Glutamatergic neuron (in vitro differentiated cells): ENCODE data around the gene HS6ST2. TPM values are rescaled to one million over a fixed set of nuclear protein-coding genes. Genes with fewer than 3 reads are reported as not detected.

Source experiments
- DNase-seq: peaks from one replicate; pipeline ENCODE4 v3.0.0; 2022
- H3K27ac Mint-ChIP-seq: one replicate; pipeline ENCODE4 v1.8.0; 2020; ENCODE audit warnings: mild to moderate bottlenecking, mixed read lengths, inconsistent platforms; ENCODE audit not compliant: unreplicated experiment
- H3K27me3 Mint-ChIP-seq: one replicate; pipeline ENCODE4 v1.8.0; 2020; ENCODE audit warnings: mild to moderate bottlenecking, moderate library complexity, mixed read lengths, inconsistent platforms; ENCODE audit not compliant: unreplicated experiment
- H3K36me3 Mint-ChIP-seq: one replicate; pipeline ENCODE4 v1.8.0; 2020; ENCODE audit warnings: mild to moderate bottlenecking, mixed read lengths, inconsistent platforms; ENCODE audit not compliant: unreplicated experiment
- H3K4me1 Mint-ChIP-seq: one replicate; pipeline ENCODE4 v1.8.0; 2020; ENCODE audit warnings: mild to moderate bottlenecking, low read depth, mixed read lengths, inconsistent platforms; ENCODE audit not compliant: unreplicated experiment
- H3K4me3 Mint-ChIP-seq: one replicate; pipeline ENCODE4 v1.8.0; 2020; ENCODE audit warnings: mild to moderate bottlenecking, mixed read lengths, inconsistent platforms; ENCODE audit not compliant: unreplicated experiment
- H3K9me3 Mint-ChIP-seq: one replicate; pipeline ENCODE4 v1.8.0; 2020; ENCODE audit warnings: mild to moderate bottlenecking, moderate library complexity, mixed read lengths, inconsistent platforms; ENCODE audit not compliant: unreplicated experiment
- CTCF ChIP-seq: fragments of 200-600 bp; sonication (generic); IDR thresholded peaks from one replicate; pipeline ENCODE4 v1.5.0; 2021; ENCODE audit not compliant: partially characterized antibody, unreplicated experiment
- total RNA-seq: library from RNA; stranded (reverse); fragmentation: NEBNext Ultra II Directional; extraction: Animal tissue kit (Norgen Biotek cat#: 25700); gene quantifications from one replicate; pipeline ENCODE4 v1.2.1, GENCODE V29; 2021; ENCODE audit not compliant: unreplicated experiment

HS6ST2 gene
- total RNA-seq, 1 donor from 2014 or later = 2.9 TPM

- DNase-seq = no peak
- H3K36me3 Mint-ChIP-seq = no peaks in the 10 kb centered on the region
- peaks cover 2% of the 10 kb centered on the region for H3K27me3 Mint-ChIP-seq
- no peaks in the 10 kb centered on the region for H3K9me3 Mint-ChIP-seq
- no peak overlapping the region for H3K4me3 Mint-ChIP-seq
- H3K27ac Mint-ChIP-seq = no peak overlapping the region
- H3K4me1 Mint-ChIP-seq = no peaks in the 10 kb centered on the region
- TF ChIP-seq CTCF = peak; percentile 82
Measured at GRCh38 chrX:132740316-132741123, 217.9 kb downstream of the HS6ST2 start.

- no peak overlapping the region for H3K4me3 Mint-ChIP-seq
- no peaks in the 10 kb centered on the region for H3K4me1 Mint-ChIP-seq
- no peaks in the 10 kb centered on the region for H3K9me3 Mint-ChIP-seq
- H3K27ac Mint-ChIP-seq = no peak overlapping the region
- no peak for DNase-seq
- H3K36me3 Mint-ChIP-seq = no peaks in the 10 kb centered on the region
- H3K27me3 Mint-ChIP-seq = peaks cover 2% of the 10 kb centered on the region
- no peak for TF ChIP-seq CTCF
Measured at GRCh38 chrX:132738951-132739350, 219.5 kb downstream of the HS6ST2 start.

DNA sequence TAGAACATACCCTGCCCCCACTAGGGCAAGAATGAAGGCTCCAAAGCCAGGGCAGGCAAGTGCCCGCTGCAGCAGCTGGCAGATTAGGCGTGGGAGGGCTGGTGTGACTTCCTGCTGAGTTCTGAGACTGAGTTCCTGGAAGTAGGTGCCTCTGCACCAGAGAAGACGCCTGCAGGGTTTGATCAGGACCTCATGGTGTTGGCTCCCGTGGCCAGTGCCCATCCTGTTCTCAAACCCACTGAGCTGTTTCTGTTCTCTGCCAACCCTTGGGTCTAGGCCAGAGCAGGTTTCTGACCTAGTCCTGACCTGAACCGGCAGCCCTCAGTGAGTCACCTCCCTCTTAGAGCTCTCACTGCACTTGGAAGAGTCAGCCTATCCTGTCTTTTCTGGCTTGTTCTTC is 220.7 kb downstream of the HS6ST2 start:
- no peaks in the 10 kb centered on the region for H3K36me3 Mint-ChIP-seq
- H3K27ac Mint-ChIP-seq = no peak overlapping the region
- TF ChIP-seq CTCF = no peak
- no peak for DNase-seq
- H3K9me3 Mint-ChIP-seq = no peaks in the 10 kb centered on the region
- H3K4me1 Mint-ChIP-seq = no peaks in the 10 kb centered on the region
- no peak overlapping the region for H3K4me3 Mint-ChIP-seq
- H3K27me3 Mint-ChIP-seq = peaks cover 2% of the 10 kb centered on the region

- H3K4me1 Mint-ChIP-seq = no peaks in the 10 kb centered on the region
- H3K27ac Mint-ChIP-seq = no peak overlapping the region
- no peaks in the 10 kb centered on the region for H3K36me3 Mint-ChIP-seq
- H3K27me3 Mint-ChIP-seq = no peaks in the 10 kb centered on the region
- no peak overlapping the region for H3K4me3 Mint-ChIP-seq
- H3K9me3 Mint-ChIP-seq = no peaks in the 10 kb centered on the region
- TF ChIP-seq CTCF = no peak
- no peak for DNase-seq
Measured at GRCh38 chrX:132732236-132732635, 226.2 kb downstream of the HS6ST2 start.

DNA sequence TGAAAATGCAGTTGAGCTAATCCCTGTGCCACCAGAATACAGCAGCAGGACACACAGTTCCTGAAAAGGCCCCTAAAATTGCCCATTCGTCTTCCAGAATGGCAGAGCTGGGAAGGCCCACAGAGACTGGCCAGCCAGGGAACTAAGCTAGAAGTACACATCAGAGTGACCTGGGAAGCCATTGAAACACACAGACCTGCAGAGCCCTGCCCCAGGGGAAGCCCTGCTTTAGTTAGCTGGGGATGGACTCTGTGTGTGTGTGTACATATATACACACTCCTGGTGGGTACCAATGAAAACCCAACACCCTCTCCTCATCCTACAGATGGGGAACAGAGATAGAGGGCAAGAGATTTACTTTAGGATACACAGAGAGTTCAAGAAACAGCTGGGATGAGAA is 227.7 kb downstream of the HS6ST2 start:
- H3K27me3 Mint-ChIP-seq = no peaks in the 10 kb centered on the region
- H3K36me3 Mint-ChIP-seq = no peaks in the 10 kb centered on the region
- no peak overlapping the region for H3K4me3 Mint-ChIP-seq
- no peaks in the 10 kb centered on the region for H3K9me3 Mint-ChIP-seq
- no peak for TF ChIP-seq CTCF
- H3K27ac Mint-ChIP-seq = no peak overlapping the region
- H3K4me1 Mint-ChIP-seq = no peaks in the 10 kb centered on the region
- no peak for DNase-seq
